ENCODE data around the gene SBK3.
"Not testable (repeated sequence)": the region's sequence is repeated elsewhere in the genome, so short reads cannot be mapped to it uniquely, and the experiment has no call there.

Gene SBK3, protein sequence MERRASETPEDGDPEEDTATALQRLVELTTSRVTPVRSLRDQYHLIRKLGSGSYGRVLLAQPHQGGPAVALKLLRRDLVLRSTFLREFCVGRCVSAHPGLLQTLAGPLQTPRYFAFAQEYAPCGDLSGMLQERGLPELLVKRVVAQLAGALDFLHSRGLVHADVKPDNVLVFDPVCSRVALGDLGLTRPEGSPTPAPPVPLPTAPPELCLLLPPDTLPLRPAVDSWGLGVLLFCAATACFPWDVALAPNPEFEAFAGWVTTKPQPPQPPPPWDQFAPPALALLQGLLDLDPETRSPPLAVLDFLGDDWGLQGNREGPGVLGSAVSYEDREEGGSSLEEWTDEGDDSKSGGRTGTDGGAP

DNA sequence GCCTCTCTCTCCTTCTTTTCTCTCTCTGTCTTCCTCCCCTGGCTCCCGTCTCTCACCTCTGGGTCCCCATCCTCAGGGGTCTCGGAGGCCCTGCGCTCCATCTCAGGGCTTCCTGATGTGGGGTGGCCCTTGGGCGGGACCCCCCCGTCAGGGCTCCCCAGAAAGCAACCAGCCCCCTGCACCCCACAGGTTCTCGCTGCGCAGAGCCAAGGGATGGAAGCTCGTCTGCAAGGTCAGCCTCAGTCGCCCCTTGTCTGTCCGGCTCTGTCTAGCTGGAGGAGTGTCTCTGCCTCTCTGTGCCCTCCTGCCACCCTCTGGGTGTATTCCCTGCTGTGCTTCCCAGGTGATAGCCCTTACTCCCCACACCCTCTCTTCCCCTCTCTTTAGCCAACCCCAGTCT lies at the start of gene SBK3:
Gene SBK3, minus strand, starts transcription at position 101 of the 400 bp plus-strand sequence. Its CDS starts 0 bp downstream, at position 101.
- DNase-seq (ENCODE audit: low spot score), result no peak

DNA sequence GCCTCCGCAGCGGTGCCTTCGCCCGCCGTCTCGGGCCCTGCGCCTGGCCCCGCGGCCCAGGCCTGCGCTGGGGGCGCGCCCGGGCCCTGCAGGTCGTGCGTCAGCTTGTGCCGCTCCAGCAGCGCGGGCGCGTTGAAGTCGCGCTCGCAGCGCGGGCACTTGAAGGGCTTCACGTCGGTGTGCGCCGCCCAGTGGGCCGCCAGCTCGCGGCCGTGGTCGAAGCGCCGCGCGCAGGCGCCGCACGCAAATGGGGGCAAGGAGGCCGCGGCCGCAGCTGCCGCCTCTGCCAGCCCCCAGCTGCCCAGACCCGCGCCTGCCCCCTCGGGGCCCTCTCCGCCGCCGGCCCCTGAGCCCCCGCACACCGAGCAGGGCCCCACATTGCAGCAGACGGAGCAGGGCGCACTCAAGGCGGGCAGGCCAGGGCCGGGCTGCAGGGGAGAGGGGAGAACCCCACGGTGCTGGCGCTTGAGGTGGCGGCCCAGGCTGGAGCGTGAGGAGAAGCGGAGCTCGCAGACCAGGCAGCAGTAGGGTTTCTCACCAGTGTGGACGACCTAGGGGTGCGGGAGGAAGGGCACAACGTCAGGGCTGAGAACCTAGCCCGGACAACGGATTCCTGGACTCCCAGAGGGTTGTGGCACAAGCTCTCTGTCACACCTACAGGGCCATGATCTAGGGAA lies 47.9 kb upstream of the SBK3 start:
- no peak for DNase-seq (ENCODE audit: low spot score)

DNA sequence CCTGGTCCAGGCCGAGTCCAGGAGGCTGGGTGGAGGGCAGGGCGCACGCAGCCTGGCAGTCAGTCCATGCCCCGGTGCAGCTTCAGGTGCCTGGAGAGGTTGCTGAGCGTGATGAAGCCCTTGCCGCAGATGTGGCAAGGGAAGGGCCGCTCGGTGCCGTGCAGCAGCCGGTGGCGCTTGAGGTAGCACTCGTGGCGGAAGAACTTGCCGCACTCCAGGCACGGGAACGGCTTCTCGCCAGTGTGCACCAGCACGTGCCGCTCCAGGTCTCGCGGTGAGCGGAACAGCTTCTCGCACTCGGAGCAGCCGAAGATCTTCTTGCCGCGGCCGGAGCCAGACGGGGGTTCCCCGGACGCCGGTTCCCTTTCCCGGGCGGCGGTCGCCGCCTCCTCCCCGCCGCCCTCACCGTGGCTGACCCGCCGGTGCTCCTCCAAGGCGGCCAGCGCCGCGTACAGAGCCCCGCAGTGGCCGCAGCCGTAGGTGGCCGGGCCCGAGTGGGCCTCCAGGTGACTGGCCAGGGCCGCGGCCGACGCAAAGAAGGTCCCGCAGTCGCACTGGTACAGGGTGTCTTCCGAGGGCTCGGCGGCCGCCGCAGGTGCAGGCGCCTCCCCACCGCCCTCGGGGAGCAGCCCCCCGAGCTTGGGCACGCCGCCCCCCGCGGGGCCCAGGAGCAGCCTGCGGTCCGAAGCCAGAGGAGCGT lies 47.2 kb upstream of the SBK3 start:
- no peak for DNase-seq (ENCODE audit: low spot score)

DNA sequence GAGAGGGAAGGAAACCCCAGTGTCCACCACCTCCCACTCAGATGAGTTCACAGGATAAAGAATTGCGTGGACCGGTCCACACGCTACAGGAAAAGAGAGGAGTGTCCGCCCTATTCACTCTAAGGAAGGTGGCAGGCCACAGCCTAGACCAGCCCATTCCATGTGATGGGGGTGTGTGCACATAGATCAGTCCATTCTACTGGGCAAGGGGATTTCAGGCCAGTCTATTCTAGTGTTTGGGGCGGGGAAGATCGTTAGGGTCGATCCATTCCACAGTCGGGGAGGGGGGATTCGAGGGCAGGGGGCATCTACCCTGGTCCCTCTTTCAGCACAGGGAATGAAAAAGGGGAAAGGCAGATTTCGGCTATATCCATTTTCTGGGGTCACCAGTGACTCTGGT lies 46.2 kb upstream of the SBK3 start:
- DNase-seq (ENCODE audit: low spot score), result no peak

DNA sequence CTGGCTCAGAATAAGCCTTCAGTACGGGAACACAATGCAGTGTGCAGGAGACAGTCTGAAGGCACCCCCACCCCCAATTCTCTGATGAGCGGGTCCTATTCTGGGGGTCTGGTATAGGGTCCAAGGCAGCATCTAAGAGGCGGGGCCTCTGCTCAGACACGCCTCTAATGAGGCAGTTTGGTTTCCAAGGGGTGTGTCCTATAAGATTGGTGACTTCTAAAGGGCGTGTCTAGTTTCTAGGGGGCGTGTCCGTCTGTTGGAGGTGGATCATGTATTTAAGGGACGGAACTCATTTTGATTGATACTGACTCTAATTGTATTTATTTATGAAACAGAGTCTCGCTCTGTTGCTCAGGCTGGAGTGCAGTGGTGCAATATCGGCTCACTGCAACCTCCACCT lies 45.3 kb upstream of the SBK3 start:
- DNase-seq (ENCODE audit: low spot score), result peak; percentile 46

DNA sequence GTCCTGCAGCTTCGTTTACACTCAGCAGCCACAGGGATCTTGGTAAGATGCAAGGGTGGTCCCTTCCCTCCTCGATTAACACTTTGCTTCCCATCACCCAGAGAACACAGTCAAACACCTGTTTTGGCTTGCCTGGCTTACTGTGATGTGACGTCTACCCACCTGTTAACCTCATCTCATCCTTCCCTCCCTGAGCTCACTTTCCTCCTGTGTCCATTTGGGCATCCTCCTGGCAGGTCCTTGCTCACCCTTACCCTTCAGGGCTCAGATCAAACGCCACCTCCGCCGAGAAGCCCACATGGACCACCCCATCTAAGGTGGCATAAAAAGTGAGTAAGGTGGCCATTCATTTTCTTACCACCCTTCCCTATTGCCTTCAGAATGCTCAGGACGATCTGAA lies 44.8 kb upstream of the SBK3 start:
- no peak for DNase-seq (ENCODE audit: low spot score)

DNA sequence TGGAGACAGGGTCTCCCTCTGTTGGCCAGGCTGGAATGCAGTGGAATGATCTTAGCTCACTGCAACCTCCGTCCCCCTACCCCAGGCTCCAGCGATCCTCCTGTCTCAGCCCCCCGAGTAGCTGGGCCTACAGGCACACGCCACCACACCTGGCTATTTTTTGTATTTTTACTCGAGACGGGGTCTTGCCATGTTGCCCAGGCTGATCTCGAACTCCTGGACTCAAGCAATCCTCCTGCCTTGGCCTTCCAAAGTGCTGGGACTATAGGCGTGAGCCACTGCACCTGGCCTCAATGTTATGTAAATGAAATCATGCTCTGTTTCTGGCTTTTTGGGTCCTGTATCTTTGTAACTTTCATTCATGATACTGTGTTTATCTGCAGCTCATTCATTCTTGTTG lies 43.4 kb upstream of the SBK3 start:
- DNase-seq (ENCODE audit: low spot score), result no peak

DNA sequence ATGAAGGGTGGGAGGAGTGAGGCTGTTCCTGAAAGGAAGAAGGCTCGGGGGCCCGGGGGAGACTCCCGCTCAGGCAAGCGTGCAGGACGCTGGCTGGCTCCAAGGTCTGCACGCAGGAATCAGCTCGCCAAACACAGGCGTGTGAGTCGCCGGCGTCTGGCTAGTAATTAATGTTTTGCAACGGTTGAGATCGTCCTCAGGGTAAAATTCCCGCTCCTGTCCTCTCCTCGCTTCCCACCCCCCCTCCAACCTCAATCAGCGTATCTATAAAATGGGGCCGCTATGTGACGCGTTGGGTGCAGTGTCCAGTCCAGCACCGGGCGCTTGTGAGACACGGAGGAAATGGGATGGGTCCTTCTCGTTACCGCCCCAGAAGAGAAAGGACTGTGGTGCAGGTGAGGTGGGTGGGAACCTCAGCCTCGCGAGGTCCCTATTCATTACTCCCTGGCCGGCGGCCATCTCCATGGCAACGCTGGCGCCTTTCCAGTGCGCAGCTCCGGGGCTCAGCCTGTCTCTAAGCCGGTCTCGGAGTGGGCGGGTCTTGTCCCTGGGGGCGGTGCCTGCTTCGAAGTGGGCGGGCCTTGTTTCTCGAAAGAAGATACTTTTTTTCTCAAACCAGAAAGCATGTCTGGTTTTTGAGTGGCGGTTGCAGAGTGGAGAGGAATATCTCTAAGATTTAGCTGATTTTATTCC lies 41.8 kb upstream of the SBK3 start:
- peak; percentile 96 for DNase-seq (ENCODE audit: low spot score)

DNA sequence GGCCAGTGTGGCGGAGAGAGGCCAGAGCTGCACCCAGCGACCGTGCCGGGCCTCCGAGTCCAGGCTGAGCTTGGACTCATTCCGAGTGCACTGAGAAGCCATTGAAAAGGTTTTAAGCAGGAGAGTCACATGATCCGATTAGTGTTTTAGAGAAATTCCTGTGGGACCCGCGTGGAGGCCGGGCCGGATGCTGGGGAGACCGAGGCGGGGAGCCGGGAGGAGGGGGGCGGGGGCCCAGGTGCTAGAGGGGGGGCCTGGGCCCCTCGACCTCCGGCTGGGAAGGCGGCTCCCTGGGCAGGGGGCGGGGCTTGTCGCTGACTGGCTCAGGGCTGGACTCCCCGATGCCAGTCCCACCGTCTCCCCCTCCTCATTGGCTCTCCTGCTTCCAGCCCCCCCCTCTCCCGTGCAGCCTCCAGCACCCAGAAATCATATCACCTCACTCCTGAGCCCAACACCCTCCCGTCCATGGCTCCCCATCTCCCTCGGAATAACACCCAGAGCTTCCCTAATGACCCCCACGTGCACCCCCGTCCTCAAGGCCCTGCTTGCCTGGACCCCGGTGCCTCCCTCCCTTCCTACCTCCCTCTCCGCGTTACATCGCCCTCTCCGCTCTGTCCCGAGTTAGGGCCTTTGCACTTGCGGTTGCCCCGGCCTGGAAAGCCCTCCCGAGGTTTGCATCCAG lies 40.5 kb upstream of the SBK3 start:
- peak; percentile 56 for DNase-seq (ENCODE audit: low spot score)

DNA sequence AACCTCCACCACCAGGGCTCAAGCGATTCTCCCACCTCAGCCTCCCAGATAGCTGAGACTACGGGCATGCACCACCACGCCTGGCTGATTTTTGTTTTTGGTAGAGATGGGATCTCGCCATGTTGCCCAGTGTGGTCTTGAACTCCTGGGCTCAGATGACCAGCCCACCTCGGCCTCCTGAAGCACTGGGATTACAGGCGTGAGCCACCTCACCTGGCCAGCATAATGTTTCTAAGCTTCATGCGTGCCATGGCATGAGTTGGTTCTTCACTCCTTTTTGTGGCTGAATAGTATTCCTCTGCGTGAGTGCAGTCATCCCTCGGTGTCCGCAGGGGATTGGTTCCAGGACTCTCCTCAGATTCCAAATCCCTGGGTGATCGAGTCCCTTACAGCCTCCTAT lies 39.5 kb upstream of the SBK3 start:
- no peak for DNase-seq (ENCODE audit: low spot score)

DNA sequence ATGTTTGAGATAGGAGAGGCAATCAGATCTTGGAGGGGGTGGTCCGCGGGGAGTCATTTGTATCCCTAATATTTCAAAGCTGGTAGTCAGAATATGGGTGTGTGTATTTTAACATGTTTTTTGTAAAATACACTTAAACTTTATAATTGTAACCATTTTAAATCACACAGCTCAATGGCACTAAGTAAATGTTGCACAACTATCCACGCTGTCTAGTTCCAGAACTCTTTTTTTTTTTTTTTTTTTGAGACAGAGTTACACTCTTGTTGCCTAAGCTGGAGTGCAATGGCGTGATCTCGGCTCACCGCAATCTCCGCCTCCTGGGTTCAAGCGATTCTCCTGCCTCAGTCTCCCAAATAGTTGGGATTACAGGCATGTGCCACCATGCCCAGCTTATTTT lies 38.6 kb upstream of the SBK3 start:
- not testable (repeated sequence) for DNase-seq (ENCODE audit: low spot score)

DNA sequence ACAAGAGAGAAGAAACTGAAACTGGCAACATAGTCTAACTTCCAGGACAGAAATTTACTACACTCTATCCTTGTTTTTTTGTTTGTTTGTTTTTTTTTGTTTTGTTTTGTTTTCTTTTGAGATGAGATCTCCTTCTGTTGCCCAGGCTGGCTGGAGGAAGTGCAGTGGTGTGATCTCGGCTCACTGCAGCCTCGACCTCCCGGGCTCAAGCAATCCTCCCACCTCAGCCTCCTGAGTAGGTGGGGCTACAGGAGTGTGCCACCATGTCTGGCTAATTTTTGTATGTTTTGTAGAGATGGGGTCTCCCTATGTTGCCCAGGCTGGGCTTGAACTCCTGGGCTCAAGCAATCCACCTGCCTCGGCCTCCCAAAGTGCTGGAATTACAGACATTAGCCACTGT lies 36.9 kb upstream of the SBK3 start:
- not testable (repeated sequence) for DNase-seq (ENCODE audit: low spot score)

DNA sequence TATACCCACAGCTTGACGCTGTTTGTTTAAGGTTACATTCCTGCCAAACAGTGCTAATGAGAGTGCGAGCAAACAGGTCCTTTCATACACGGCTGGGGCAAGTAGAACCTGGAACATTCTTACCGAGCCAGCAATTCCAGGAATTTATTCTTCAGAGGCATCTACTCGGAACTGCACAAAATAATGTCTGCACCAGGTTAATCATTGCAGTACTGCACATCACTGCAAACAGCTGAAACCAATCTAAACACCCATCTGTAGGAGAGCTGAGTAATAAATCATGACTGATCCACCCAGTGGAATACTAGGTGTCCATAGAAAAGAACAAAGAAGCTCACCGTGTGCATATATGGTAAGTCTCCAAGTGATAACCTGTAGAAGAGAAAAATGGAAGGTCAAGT lies 36.5 kb upstream of the SBK3 start:
- DNase-seq (ENCODE audit: low spot score), result no peak

DNA sequence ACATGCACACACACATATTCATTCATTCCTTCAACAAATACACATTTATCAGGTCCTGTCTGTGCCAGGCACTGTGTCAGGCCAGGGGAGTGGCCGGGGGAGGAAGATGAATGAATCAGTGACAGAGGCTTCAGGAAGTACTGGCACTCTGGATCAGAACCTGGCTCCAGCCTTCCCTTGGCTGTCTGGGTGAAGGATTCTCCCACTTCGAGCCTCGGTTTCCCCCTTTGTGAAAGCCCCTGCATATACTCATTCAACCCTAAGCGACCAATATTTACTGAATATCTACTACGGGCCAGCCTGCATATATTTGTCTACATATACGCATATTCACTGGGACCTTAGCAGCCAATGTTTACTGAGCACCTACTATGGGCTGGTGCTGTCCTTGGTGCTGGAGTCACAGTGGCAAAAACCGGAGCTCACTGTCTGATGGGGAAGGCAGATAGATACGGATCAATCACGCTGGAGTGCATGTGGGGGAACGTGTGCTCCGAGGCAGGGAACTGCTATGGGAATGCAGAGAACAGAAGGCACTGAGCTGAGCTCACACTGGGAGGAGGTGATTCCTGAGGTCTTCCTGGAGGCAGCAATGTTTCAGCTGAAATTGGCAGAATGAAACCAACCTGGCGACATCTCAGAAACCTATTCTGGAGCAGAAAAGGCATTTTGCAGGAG lies 35.9 kb upstream of the SBK3 start:
- DNase-seq (ENCODE audit: low spot score), result no peak

DNA sequence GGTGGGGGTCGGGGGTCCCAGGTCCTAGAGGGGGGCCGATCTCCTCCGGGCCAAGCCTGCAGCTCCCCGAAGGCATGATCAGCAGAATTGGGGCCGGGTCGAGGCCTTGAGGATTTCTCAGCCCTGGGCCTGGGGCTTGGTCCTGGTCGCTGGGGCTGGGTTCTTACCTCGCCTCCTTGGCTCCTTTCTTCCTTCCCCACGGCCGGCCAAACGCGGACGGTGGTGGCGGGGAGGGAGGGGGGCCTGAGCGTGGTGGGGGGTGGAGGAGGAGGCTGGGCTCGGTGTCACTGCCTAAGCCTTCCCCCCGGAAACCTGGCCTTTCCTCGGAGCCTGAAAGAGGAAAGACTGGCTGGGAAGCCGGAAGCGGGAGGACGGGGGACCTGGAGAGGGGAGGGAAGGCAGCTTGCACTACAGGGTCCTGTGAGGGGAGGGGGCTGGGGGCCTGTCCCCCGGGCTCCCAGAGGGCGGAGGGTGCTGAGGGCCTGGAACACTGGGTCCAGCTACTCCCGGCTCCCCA lies 35.3 kb upstream of the SBK3 start, which contains the start of gene ZNF579:
Gene ZNF579, minus strand, starts transcription at position 221 of the 517 bp plus-strand sequence. CDS start 1,209 bp downstream, outside the sequence.
- DNase-seq (ENCODE audit: low spot score), result peak; percentile 68

DNA sequence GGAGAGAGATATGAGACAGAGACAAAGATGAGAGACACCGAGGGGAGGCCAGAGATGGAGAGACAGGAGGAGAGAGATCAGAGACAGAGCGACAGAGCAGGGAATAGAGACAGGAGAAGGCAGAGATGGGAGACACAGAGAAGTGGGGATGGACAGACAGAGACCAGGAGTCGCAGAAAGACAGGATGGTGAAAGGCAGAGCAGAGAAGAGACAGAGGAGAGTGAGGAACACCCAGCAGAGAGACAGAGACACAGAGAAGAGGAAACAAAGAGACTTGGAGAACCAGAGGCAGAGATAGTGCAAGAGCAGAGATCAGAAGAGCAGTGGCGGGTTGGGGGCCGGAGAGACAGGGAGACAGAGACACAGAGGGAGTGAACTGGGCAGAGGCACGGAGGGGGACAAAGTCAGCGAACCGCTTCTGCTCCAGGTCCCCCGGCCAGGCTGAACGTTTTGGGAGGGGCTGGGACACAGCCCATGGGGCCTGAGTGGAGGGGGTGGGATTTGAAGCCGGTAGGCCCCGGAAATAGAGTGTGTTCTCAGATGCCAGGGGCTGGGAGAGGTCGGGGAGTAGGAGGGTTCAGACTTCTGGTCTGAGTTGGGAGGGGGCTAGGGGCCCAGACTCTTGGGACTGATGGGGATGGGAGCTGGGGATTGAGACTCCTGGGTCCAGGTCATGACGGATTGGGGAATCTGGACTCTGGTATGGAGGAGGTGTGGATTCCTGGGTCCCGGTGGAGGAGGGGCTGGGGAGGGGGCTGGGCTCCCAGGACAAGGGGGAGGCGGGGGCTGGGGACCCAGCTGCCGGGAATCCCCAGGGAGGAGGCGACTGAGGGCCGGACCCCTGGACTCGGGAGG lies 34.7 kb upstream of the SBK3 start:
- DNase-seq (ENCODE audit: low spot score), result no peak

DNA sequence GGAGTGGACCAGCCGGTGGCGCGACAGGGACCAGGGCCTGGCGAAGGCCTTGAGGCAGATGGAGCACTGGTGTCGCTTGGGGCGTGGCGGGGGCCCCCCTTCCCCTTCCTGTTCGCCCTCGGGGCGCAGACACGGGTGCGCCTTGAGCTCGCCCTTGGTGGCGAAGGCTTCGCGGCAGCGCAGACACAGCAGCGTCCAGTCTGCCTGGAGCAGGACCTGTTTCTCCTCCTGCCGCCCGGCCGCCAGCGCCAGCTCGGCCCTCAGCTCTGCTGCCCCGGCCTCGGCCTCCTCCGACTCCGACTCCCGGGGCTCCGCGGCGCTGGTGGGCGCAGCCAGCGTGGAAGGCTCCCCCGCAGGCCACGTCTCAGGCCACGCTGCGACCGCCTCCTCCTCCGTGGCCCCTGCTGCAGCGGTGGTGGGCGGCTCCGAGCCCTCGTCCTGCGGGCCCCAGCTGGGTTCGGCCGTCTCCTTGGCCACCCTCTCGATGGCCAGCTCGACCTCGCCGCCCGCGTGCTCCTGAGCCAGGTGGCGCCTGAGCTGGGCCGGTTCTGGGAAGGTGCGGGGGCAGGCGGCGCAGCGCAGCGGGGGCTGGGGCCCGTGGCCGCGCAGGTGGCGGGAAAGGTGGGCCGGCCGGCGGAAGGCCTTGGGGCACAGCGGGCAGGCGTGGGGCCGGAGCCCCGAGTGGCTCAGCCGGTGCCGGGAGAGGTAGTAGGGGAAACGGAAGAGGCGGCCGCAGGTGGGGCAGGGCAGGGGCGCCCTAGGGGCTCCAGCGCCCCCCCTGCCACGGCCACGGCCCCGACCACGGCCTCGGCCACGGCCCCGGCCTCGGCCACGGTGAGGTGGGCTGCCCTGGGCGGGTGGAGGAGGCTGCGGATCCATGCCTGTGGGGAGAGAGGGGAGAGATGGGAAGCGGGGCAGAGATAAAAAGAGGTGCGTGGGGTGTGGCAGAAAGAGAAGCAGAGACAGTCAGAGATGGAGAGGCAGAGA lies 33.7 kb upstream of the SBK3 start:
- DNase-seq (ENCODE audit: low spot score), result no peak

DNA sequence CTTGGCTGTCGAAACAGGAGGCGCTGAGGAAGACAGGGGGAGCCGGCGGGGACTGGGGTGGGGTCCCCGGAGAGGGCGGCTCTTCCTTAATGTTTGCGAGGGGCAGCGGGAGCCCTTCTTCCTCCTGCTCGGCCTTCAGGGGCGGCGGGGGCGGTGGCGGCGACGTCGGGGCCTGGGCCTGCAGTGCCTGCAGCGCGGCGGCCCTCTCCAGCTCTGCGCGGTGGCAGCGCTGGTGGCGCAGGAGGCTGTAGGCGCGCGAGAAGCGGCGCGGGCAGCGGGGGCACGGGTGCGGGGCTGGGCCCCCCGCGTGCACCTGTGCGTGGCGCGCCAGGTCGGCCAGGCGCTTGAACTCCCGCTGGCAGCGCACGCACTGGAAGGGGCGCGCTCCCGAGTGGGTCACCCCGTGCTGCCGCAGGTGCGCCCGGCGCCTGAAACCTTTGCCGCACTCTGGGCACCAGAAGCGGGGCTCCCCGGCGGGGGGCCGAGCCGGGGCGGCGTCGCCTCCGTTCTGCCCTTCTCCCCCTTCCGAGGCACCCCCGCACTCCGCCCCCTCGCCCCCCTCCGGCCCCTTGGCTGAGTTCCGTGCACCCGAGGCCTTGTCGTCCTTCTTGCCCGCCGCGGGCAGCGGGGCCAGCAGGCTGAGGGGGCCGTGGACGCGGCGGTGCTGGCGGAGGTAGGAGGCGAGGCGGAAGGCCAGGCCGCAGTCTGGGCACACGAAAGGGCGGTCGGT lies 32.9 kb upstream of the SBK3 start:
- DNase-seq (ENCODE audit: low spot score), result no peak

All from COLO829 (cell line).